Suppressor macrophage (primary cell): ENCODE data around the gene MAGI2.
A peak's percentile ranks its signal among the peaks of the same experiment; 100 is the strongest.
"Not testable (repeated sequence)": the region's sequence is repeated elsewhere in the genome, so short reads cannot be mapped to it uniquely, and the experiment has no call there.

Experiments used
- DNase-seq, 4 experiments: peaks; one replicate each; pipeline ENCODE4 v3.0.0-alpha.2; 2020 to 2022

Gene MAGI2

GRCh38 chr7:78264105-78264504 is 1189.4 kb downstream of the MAGI2 start:
- DNase-seq = peak in 1 of 4 experiments; percentile 0

GRCh38 chr7:78261739-78262138 is 1191.7 kb downstream of the MAGI2 start:
- DNase-seq = no peak

GRCh38 chr7:78261302-78261701 is 1192.2 kb downstream of the MAGI2 start:
- DNase-seq = no peak

GRCh38 chr7:78260826-78261225 is 1192.6 kb downstream of the MAGI2 start:
- no peak for DNase-seq

GRCh38 chr7:78254726-78255055 is 1198.8 kb downstream of the MAGI2 start:
- DNase-seq = no peak

- DNase-seq = no peak
Observed at GRCh38 chr7:78253850-78254725, 1199.4 kb downstream of the MAGI2 start.

GRCh38 chr7:78248867-78249266 is 1204.6 kb downstream of the MAGI2 start:
- no peak for DNase-seq

- no peak for DNase-seq
Observed at GRCh38 chr7:78247910-78248689, 1205.4 kb downstream of the MAGI2 start.

- DNase-seq = not testable (repeated sequence)
Observed at GRCh38 chr7:78240179-78240578, 1213.3 kb downstream of the MAGI2 start.

- DNase-seq = no peak
Observed at GRCh38 chr7:78234634-78235033, 1218.8 kb downstream of the MAGI2 start.

GRCh38 chr7:78232806-78233205 is 1220.7 kb downstream of the MAGI2 start:
- no peak for DNase-seq

GRCh38 chr7:78226059-78226719 is 1227.3 kb downstream of the MAGI2 start:
- DNase-seq = peak; percentile 15 to 35 (median 31)

- DNase-seq = no peak
Observed at GRCh38 chr7:78225534-78225933, 1227.9 kb downstream of the MAGI2 start.

- DNase-seq = no peak
Observed at GRCh38 chr7:78224923-78225322, 1228.5 kb downstream of the MAGI2 start.

GRCh38 chr7:78223598-78223997 is 1229.9 kb downstream of the MAGI2 start:
- DNase-seq = no peak

GRCh38 chr7:78222001-78222751 is 1231.3 kb downstream of the MAGI2 start:
- no peak for DNase-seq

GRCh38 chr7:78220754-78221153 is 1232.7 kb downstream of the MAGI2 start:
- no peak for DNase-seq

- no peak for DNase-seq
Observed at GRCh38 chr7:78218876-78219275, 1234.6 kb downstream of the MAGI2 start.

- no peak for DNase-seq
Observed at GRCh38 chr7:78218051-78218450, 1235.4 kb downstream of the MAGI2 start.

- DNase-seq = no peak
Observed at GRCh38 chr7:78215199-78215598, 1238.3 kb downstream of the MAGI2 start.

GRCh38 chr7:78213402-78213801 is 1240.1 kb downstream of the MAGI2 start:
- DNase-seq = no peak

GRCh38 chr7:78212476-78213060 is 1240.9 kb downstream of the MAGI2 start:
- no peak for DNase-seq
